HFF-Myc (cell line): ENCODE measurements around the gene NEK6.
A peak's percentile ranks its signal among the peaks of the same experiment; 100 is the strongest.

ENCODE experiments used
- DNase-seq: peaks from one replicate; pipeline ENCODE4 v3.0.0-alpha.2; 2011; ENCODE audit warnings: low read depth; ENCODE audit errors: extremely low read depth
- H3K4me3 ChIP-seq: replicated peaks from 2 replicates; pipeline ENCODE4 v1.5.1; 2011; ENCODE audit warnings: low read depth, mild to moderate bottlenecking, control low read depth, low read length
- TF ChIP-seq, protein P1 (sequence below): IDR thresholded peaks from 2 replicates; pipeline ENCODE4 v1.5.1; 2012; ENCODE audit warnings: mild to moderate bottlenecking, low read depth, low read length, control low read depth; ENCODE audit errors: missing control alignments

NEK6 gene

DNA sequence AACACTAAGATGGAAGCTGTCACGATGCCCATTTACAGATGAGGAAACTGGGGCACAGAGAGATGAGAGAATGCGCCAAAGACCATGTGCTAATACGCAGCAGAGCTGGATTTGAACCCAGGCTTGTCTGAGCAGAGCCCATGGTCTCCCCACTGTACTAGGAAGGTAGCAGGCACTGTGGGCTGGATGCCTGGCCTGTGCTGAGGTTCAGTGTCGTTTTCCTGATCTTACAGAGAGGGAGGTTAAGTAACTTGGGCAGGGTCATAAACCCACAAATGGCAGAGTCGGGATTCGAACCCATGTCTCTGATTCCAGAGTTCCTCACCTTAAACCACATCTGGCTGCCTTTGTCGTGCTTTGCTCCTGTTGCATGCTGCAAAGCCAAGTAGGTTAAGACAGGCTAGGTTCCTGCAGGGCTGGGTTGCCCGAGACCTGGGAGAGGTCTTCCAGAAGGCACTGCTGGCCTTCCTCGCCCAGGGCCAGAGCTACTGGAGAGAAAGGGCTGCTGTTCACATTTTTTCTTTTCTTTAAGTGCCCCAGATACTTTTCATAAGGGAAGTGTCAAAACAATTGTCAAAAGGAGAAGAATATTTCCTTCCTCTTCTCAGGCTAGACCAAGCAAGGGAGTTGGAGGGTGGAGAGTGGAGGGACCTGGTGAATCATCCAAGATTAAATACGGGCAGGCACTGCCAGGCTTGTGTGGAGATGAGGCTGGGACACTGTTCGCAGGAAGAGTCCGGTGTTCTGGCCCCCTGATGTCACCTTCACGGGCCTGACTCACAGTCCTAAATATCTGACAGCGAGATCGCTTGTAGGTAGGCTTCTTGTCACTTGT, 3.2 kb downstream of the NEK6 start:
- H3K4me3 ChIP-seq: peak overlapping the region; percentile 94
- TF ChIP-seq, protein P1, sequence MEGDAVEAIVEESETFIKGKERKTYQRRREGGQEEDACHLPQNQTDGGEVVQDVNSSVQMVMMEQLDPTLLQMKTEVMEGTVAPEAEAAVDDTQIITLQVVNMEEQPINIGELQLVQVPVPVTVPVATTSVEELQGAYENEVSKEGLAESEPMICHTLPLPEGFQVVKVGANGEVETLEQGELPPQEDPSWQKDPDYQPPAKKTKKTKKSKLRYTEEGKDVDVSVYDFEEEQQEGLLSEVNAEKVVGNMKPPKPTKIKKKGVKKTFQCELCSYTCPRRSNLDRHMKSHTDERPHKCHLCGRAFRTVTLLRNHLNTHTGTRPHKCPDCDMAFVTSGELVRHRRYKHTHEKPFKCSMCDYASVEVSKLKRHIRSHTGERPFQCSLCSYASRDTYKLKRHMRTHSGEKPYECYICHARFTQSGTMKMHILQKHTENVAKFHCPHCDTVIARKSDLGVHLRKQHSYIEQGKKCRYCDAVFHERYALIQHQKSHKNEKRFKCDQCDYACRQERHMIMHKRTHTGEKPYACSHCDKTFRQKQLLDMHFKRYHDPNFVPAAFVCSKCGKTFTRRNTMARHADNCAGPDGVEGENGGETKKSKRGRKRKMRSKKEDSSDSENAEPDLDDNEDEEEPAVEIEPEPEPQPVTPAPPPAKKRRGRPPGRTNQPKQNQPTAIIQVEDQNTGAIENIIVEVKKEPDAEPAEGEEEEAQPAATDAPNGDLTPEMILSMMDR: no peak
- no peak for DNase-seq

DNA sequence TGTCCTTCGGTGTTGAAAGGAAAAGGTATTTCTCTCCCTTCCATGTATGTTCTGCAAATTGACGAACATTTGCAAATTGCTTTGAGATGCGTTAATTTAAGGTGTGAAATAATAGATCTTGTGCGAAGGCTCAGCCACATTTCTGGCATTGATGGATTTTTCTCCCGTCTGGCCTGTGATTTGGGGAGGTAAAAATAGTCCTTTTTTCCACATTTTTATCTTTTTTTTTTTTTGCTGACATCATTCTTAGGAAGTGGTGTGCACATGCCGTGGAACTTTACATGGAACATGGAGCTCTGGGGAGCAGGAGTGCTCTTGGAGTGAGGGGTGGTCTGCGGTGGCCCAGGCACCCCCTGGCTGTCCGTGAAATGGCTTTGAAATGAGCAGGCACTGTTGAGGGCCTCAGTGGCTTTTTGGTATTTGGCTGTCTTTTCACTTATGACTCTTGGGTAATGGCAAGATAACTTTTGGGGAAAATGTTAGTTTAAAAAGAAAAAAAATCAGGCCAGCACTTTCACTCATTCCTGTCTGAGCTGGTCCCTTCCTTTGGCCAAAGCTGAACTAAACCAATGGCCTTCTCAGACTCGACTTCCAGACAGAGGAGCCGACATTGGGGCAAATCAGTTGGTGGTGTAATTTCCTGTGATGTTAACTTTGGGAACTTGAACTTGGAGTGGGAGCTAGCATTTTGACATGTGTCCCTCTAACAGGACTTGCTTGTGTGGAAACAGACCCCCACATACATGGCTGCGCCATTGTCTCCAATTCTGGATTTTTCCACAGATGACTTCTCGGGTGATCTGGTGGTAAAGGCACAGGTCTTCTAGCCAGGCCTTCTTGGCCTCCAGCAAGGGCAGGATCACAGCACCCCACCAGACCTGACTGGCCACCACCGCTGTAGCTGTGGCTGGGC, 4.2 kb downstream of the NEK6 start:
- TF ChIP-seq, protein P1: no peak
- no peak for DNase-seq
- peak overlapping the region; percentile 94 for H3K4me3 ChIP-seq

DNA sequence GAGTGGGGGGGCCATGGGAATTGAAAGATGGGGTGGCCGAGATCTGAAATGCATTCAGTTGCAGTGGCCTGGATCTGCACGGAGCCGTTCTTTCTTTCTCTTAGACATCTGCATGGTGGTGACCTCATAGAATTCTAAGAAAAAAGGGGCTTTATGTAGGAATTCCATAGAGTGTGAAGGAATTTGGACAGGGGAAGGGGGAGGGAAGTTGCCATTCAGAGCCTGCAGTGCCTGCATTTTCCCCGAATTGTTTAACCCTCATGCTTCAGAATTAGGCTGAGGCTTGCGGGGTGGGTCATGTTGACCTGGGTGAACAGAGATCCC, 4.9 kb downstream of the NEK6 start:
- no peak for DNase-seq

DNA sequence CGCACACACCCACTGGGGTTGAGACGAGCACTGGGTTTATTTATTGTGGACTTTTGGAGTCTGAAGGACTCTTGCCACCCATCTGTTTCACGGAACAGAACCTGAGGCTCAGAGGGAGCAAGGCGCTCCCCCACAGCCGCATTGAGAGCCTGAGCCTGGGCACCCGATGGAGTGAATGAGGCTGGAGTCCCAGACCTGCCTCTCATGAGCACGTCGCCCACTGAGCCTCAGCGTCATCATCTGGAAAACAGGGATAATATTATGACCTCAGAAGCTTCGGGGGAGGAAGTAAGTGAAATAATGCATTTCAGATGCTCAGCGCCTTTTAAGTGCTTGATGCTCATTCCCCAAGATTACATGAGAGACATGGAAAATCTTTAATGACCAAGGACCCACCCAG, 5.5 kb downstream of the NEK6 start:
- TF ChIP-seq, protein P1: no peak
- DNase-seq: no peak
- H3K4me3 ChIP-seq: no peak overlapping the region

More for the DNA sequence above, 4.9 kb downstream of the NEK6 start:
- no peak overlapping the region for H3K4me3 ChIP-seq
- TF ChIP-seq, protein P1: no peak

DNA sequence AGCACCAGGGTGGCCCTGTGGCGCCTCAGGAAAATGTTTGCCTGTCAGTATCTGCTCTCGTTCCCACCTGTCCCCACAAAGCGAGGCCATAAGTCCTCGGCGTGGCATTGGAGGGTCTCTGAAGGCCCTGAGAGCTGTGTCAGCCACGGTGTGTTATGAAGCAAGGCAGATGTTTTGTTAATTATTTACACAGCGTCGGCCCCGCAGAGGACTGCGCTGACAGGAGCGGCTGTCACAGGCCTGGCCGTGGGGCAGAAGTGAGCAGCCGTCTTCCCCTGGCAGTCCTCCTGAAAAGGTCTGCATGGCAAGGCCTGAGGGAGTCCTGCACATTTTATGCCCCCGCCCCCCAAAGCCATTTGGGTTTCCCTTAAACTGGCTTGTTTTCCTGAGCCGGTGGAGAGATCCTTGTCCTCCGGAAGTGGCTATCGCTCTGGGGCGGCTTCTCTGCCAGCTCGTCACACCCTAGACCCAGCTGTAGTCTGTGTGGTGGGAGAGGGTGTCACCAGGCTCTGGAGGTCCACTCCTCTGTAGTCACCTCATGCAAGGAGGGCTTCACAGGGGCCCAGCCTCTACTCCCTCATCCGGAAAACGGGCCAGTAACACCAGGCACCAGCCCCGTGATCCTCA, 6.2 kb downstream of the NEK6 start:
- no peak overlapping the region for H3K4me3 ChIP-seq
- TF ChIP-seq, protein P1: no peak
- DNase-seq: no peak

DNA sequence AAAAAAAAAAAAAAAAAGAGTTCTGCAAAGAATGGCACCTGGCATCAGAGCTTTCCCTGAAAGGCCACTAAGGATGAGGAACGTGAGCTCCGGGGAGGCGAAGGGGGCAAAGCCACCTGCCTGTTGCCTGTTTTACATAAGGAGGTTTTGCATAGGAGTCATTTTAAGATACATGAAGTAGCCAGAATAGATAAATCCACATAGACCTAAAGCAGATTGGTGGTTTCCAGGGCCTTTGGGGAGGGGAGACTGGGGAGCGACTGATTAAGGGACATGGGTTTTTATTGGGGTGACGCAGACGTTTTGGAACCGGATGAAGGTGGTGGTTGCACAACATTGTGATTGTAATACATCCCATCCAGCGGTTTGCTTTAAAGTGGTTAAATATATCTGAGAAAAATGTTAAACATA, 7.1 kb downstream of the NEK6 start:
- no peak for DNase-seq
- no peak overlapping the region for H3K4me3 ChIP-seq
- TF ChIP-seq, protein P1: no peak
